Measurements from ENCODE around the gene GALC.
A peak's percentile ranks its signal among the peaks of the same experiment; 100 is the strongest.
"Not testable (repeated sequence)": the region's sequence is repeated elsewhere in the genome, so short reads cannot be mapped to it uniquely, and the experiment has no call there.

The GALC gene
- total RNA-seq = 25.7 to 39.5 (median 31.6) reads per million in 4 experiments

- DNase-seq = peak; percentile 91
These were observed at the start of gene GALC for GRCh38 chr14:87992718-87993628. GALC (minus strand) TSS chr14:87993182; CDS start chr14:87993164, 18 bp downstream.

GRCh38 chr14:88040146-88040545, 47.2 kb upstream of the GALC start:
- no peak for DNase-seq

- no peak for DNase-seq
These were observed 46.2 kb upstream of the GALC start for GRCh38 chr14:88039197-88039596.

GRCh38 chr14:88037325-88037724, 44.3 kb upstream of the GALC start:
- DNase-seq = no peak

DNA sequence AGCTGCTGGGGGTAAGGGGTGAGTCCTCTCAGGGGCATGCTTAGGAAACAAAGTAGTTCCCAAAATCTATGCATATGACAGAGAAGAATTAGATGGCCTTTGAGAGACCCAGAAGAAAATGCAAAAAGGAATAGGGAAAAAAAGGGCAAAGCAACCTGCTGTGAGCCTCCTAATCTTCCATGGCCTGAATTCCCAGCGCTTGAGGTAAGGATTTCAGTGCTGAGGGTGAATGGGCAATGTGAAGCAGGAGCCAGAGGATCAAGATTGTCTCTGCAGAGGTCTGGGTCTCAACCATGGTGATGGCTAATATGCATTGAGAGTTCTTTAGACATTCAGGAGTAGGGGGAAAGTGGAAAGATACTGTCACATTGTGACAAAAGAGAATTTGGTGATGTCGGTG, 43.4 kb upstream of the GALC start:
- DNase-seq = no peak

GRCh38 chr14:88034076-88034475, 41.1 kb upstream of the GALC start:
- DNase-seq = no peak

DNA sequence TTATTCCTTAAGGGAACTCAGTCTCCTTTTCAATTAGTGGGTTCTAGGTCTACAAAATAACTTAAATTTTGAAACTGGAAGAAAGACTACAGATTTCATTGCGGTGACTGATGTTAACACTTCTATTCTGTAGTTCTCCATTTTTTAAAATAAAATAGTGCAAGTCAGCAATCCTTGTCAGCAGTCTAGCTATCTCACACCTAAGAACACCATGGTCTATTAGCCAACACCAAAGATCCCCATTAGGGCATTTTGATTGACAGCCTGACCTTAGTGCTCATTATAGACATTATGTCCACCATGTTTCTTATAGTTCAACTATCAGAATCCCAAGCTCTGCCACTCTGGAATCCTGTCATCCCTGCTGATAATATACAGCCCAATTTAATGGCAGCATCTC, 39.4 kb upstream of the GALC start:
- no peak for DNase-seq

DNA sequence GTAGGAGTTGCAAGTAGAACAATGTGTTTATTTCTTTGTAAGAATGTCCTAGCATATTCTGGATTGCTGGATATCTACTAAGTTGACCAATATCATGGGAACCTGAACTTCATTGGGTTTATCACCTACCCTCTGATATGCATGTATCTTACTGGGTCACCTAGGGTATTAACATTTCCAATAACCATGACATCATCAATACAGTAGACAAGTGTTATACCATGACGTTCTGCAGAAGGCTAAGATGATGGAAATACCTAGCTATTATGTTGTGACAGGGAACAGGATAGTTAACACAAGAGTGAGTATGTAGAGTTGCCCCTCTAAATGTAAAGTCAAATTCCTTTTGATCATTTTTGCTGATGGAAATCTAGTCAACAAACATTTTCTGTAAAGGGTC, 37.9 kb upstream of the GALC start:
- DNase-seq = no peak

GRCh38 chr14:88030079-88030478, 37.1 kb upstream of the GALC start:
- no peak for DNase-seq

DNA sequence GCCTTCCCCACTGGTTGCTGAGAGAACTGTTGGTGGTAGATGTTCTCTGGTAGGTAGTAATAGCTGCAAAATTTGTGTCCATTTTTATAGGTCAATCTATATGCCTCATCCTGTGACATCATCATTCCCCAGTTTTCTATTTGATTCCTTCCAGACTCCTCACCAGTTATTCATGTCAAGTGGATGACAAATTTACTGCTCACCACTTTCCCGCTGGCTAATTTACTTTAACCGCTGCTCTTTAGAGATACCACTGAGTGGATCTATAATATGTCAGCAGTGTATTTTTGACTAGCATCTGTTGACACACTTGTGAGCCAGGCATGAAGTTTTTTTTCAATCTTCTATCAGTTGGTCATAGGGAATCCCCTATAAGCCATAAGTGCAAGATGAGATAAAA, 36.5 kb upstream of the GALC start:
- no peak for DNase-seq

- no peak for DNase-seq
These were observed 33.9 kb upstream of the GALC start for GRCh38 chr14:88026890-88027289.

DNA sequence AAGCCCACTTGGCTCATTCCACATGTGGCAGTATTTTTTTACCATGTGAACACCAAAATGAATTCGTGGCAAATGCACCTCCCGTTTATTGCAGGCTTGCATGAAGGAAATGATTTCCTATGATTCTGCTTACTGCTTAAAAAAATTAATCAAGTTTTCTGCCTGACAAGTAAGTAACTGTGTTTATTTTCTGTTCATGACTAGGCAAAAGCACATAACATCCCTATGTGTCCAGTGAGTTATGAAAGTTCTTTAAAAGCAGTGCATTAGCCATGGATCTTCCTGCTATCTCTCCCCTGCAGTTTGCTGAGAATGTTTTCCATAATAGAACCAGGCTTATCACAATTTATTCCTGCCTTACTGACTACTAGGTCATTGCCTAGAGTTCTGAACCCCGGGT, 32.3 kb upstream of the GALC start:
- no peak for DNase-seq

DNA sequence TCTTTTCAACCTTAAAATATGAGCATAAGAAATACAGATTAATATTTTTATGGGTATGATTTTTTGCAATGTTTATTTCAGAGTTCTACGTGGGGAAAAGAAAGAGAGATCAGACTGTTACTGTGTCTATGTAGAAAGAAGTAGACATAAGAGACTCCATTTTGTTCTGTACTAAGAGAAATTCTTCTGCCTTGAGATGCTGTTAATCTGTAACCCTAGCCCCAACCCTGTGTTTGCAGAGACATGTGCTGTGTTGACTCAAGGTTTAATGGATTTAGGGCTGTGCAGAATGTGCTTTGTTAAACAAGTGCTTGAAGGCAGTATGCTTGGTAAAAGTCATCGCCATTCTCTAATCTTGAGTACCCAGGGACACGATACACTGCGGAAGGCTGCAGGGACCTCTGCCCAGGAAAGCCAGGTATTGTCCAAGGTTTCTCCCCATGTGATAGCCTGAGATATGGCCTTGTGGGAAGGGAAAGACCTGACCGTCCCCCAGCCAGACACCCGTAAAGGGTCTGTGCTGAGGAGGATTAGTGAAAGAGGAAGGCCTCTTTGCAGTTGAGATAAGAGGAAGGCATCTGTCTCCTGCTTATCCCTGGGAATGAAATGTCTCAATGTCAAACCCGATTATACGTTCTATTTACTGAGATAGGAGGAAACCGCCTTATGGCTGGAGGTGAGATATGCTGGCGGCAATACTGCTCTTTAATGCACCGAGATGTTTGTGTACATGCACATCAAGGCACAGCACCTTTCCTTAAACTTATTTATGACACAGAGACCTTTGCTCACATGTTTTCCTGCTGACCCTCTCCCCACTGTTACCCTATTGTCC, 31.5 kb upstream of the GALC start:
- DNase-seq = not testable (repeated sequence)

DNA sequence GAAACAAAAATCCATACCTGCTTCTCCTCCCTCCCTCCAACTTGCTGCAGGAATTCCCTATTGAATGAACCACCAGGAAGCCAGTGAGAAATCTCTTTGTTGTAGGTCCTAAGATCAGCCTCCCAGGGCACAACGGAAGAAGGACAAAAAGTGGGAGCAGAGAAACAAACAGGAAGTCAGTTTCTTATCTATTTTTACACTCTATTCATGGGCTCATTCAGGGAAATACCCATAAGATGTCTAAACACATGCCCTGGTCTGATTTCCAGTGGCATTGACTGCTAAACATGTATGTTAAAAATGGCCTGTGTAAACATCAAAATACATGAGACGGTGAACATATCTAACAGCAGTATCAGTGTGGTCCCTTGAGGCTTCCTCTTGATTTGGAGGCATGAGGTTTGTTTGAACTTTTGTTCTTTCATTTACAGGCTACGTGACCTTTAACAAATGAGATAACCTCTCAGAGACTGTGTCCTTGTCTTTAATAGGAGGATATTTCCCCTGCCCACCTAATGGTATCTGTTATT, 30.7 kb upstream of the GALC start:
- no peak for DNase-seq

- no peak for DNase-seq
These were observed 24.6 kb upstream of the GALC start for GRCh38 chr14:88017535-88017934.

- no peak for DNase-seq
These were observed 23.8 kb upstream of the GALC start for GRCh38 chr14:88016768-88017167.

DNA sequence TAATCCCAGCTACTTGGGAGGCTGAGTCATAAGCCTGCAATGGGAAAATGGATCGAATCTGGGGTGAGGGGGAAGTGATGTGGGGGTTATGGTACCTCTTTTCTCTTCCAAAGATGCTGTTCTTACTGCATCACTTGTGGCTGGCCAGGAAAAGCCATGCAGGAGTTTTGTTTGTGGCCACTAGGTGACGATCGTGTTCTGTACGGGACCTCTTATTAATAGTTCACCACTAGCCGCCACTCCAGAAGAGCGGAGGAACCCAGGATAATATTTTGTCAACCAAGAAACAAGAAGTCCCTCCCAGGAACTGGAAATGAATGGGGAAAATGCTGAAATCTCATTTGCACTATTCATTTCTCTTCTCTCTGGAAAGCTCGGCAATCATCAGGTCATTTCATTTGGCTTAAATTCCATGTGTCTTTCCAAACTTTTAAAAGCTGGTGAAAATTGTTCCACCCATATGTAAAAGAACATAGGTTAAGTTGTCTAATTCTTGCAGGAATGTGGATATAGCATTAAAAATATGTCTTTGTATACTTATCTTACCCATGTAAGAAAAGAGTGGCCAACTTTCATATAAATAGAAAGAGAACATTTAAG, 20.9 kb upstream of the GALC start:
- DNase-seq = no peak

- no peak for DNase-seq
These were observed 19.5 kb upstream of the GALC start for GRCh38 chr14:88012495-88012894.

- no peak for DNase-seq
These were observed 17.3 kb upstream of the GALC start for GRCh38 chr14:88010331-88010730.

DNA sequence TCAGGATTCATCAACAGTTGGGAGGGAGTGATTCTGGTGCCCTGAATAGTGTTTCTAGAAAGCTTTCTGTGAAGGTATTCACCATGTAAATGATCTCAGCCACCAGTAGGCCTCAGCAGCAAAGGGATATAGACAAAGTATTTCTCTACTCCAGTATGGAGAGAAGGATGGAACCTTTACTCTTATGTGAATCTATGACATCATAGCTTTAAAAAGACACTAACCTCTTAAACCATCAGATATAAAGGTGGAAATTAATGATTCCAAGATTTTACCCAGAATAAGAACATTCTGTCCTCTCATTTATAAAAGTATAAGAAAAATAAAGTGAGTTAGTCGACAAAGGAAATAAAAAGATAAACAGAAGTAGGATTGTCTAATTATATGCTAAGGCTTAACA, 16.5 kb upstream of the GALC start:
- no peak for DNase-seq

DNA sequence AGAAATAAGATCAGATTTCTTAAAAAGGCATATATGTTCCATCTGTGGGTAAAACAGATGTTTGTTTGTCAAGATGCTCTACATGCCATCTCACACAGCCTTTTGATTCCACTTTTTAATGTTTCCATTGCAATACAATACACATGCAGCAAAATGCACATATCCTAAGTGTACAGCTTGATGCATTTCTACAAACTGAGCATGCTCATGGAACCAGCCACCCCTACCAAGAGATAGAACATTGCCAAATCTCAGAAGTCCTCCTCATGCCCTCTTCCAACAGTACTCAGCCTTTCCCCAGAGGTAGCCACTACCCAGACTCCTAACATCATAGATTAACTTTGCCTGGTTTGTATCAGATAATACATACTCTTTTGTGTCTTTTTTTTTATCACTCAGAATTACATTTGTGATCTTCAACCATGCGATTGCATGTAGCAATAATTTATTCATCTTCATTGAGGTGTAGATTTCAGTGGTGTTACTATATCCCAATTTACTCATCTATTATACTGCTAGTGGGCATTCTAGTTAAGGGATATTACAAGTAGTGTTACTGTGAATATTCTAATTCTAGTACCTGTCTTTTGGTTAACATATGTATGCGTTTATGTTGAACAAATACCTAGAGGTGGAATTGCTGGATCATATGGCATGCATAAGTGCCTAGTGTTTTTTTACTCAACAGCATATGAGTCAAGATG, 15.2 kb upstream of the GALC start:
- DNase-seq = no peak

DNA sequence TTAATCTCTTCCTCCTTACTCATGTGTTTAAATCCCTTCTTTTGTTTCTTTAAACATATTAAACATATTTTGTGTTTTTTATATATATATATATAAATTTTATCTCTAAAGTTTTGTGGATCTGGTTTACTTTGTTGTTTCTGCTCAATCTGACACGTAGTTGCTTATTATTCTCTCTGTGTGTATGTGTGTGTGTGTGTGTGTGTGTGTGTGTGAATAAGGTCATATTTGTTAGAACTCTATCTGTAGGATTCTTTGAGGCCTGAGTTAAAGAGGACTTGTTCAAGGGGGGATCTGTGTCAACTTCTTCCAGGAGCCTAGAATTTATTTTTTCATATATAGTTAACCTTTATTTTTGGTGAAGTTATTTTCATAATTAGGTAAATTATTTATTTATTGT, 14.6 kb upstream of the GALC start:
- no peak for DNase-seq
